PC-3 (cell line): ENCODE measurements around the gene COL13A1. TPM values are rescaled to one million over a fixed set of nuclear protein-coding genes. Genes with fewer than 3 reads are reported as not detected.
A peak's percentile ranks its signal among the peaks of the same experiment; 100 is the strongest.

ENCODE experiments used
- ATAC-seq: fragments of 200-7000 bp; cut with Tn5 transposase; 2 replicates; pipeline ENCODE4 v1.9.1; 2020; ENCODE audit warnings: mild to moderate bottlenecking, moderate library complexity
- BruUV-seq: library from RNA; stranded (reverse); fragments of 400-500 nt; replicated peaks from 2 replicates; lab custom pipeline; 2021; lab: Mats Ljungman, UMichigan
- CTCF ChIA-PET: fragments of 300-600 bp; sonication (Branson Sonifier 250); formaldehyde crosslinking; loops from one replicate; lab custom pipeline; 2022; ENCODE audit warnings: antibody characterized with exemption; lab: Charles Lee
- POLR2A ChIA-PET: fragments of 300-600 bp; sonication (Branson Sonifier 250); formaldehyde crosslinking; loops from one replicate; lab custom pipeline; 2022; ENCODE audit warnings: antibody characterized with exemption; ENCODE audit not compliant: unreplicated experiment; lab: Charles Lee
- DNase-seq: peaks from one replicate; pipeline ENCODE4 v3.0.0-alpha.2; 2015
- H2AFZ ChIP-seq: fragments of 300-600 bp; sonication (generic); 2 replicates; pipeline ENCODE4 v1.6.0; 2016; ENCODE audit warnings: antibody characterized with exemption, low read length
- H3F3A ChIP-seq: fragments of 300-600 bp; sonication (generic); one replicate; pipeline ENCODE4 v1.6.0; 2017; ENCODE audit warnings: antibody characterized with exemption, low read length, control low read depth, mild to moderate bottlenecking; ENCODE audit not compliant: unreplicated experiment
- H3K27ac ChIP-seq: fragments of 300-600 bp; sonication (generic); 2 replicates; pipeline ENCODE4 v1.5.1; 2016; ENCODE audit warnings: mild to moderate bottlenecking, low read length
- H3K27me3 ChIP-seq: fragments of 300-600 bp; sonication (generic); 2 replicates; pipeline ENCODE4 v1.6.1; 2016; ENCODE audit warnings: low read length, mixed read lengths
- H3K36me3 ChIP-seq: fragments of 300-600 bp; sonication (generic); 2 replicates; pipeline ENCODE4 v1.6.1; 2016; ENCODE audit warnings: low read depth, mixed run types, low read length, mixed read lengths
- H3K4me1 ChIP-seq: fragments of 300-600 bp; sonication (generic); 2 replicates; pipeline ENCODE4 v1.5.1; 2016; ENCODE audit warnings: low read length; ENCODE audit not compliant: insufficient read depth
- H3K4me2 ChIP-seq: fragments of 300-600 bp; sonication (generic); 2 replicates; pipeline ENCODE4 v1.6.0; 2016; ENCODE audit warnings: low read length
- H3K4me3 ChIP-seq: fragments of 300-600 bp; sonication (generic); 2 replicates; pipeline ENCODE4 v1.5.1; 2016; ENCODE audit warnings: mild to moderate bottlenecking, low read length, mixed read lengths
- H3K79me2 ChIP-seq: fragments of 300-600 bp; sonication (generic); 2 replicates; pipeline ENCODE4 v1.6.1; 2017; ENCODE audit warnings: low read length, mixed read lengths
- H3K9ac ChIP-seq: fragments of 300-600 bp; sonication (generic); 2 replicates; pipeline ENCODE4 v1.6.0; 2016; ENCODE audit warnings: mild to moderate bottlenecking, low read length
- H3K9me2 ChIP-seq: fragments of 300-600 bp; sonication (generic); replicated peaks from 2 replicates; pipeline ENCODE4 v1.6.1; 2016; ENCODE audit warnings: mixed run types, low read length, mixed read lengths
- H3K9me3 ChIP-seq: fragments of 300-600 bp; sonication (generic); 2 replicates; pipeline ENCODE4 v1.6.1; 2016; ENCODE audit warnings: low read length, mixed read lengths
- H4K20me1 ChIP-seq: fragments of 300-600 bp; sonication (generic); 2 replicates; pipeline ENCODE4 v1.6.1; 2016; ENCODE audit warnings: low read length, mixed read lengths
- EZH2 ChIP-seq: fragments of 300-600 bp; sonication (generic); IDR thresholded peaks from one replicate; pipeline ENCODE4 v1.6.1; 2017; ENCODE audit warnings: antibody characterized with exemption, mild to moderate bottlenecking, low read length; ENCODE audit not compliant: unreplicated experiment
- EZH2phosphoT487 ChIP-seq: fragments of 300-600 bp; sonication (generic); IDR thresholded peaks from 2 replicates; pipeline ENCODE4 v1.6.1; 2018; ENCODE audit warnings: mild to moderate bottlenecking, antibody characterized with exemption, low read length, borderline replicate concordance
- intact Hi-C: fragments of 100-400 bp; cut with micrococcal nuclease; formaldehyde crosslinking; loops from 2 replicates; pipeline ENCODE4 v1.9.0; 2023
- total RNA-seq: library from RNA; depleted of rRNA; stranded (reverse); fragments of >200 nt; gene quantifications from 2 replicates; pipeline ENCODE4 v1.2.3, GENCODE V29; 2014
- TF ChIP-seq, protein P1 (sequence below): fragments of 300-600 bp; sonication (generic); conservative IDR thresholded peaks from 2 replicates; pipeline ENCODE4 v1.5.1; 2017; ENCODE audit warnings: antibody characterized with exemption, low read depth, mild to moderate bottlenecking, low read length

Gene COL13A1
- total RNA-seq, 1 experiment from 2014 or later, result 201 TPM

DNA sequence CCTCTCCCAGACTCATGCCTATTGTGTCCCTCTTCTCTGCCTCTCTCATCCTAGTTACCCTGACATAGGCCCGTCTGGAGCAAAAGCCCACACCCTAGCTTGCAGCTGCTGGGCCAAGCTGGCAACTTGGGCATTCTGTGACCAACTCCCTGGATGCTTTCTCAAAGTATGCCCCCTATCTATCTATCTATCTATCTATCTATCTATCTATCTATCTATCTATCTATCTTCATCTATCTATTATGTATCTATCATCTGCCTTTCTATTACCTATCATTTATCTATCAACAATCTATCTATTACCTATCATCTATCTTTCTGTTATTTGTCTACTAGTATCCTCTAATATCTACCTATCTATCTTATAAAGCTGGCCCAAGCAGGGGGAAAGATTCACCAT is 45.4 kb upstream of the COL13A1 start:
- no peak overlapping the region for H3K4me3 ChIP-seq
- H2AFZ ChIP-seq, result no peak overlapping the region
- no peaks in the 10 kb centered on the region for H3K4me1 ChIP-seq
- H3K79me2 ChIP-seq, result no peaks in the 10 kb centered on the region
- H3K4me2 ChIP-seq, result no peak overlapping the region
- intact Hi-C loops, result no loop called here
- ATAC-seq (no peak), DNase-seq (no peak)
- H3K9ac ChIP-seq, result no peak overlapping the region
- H3K27me3 ChIP-seq, result peaks cover 25% of the 10 kb centered on the region
- no peak for TF ChIP-seq EZH2
- TF ChIP-seq EZH2phosphoT487, result no peak
- TF ChIP-seq, protein P1, sequence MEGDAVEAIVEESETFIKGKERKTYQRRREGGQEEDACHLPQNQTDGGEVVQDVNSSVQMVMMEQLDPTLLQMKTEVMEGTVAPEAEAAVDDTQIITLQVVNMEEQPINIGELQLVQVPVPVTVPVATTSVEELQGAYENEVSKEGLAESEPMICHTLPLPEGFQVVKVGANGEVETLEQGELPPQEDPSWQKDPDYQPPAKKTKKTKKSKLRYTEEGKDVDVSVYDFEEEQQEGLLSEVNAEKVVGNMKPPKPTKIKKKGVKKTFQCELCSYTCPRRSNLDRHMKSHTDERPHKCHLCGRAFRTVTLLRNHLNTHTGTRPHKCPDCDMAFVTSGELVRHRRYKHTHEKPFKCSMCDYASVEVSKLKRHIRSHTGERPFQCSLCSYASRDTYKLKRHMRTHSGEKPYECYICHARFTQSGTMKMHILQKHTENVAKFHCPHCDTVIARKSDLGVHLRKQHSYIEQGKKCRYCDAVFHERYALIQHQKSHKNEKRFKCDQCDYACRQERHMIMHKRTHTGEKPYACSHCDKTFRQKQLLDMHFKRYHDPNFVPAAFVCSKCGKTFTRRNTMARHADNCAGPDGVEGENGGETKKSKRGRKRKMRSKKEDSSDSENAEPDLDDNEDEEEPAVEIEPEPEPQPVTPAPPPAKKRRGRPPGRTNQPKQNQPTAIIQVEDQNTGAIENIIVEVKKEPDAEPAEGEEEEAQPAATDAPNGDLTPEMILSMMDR, result no peak
- H3K9me2 ChIP-seq, result no peaks in the 10 kb centered on the region
- no peaks in the 10 kb centered on the region for H3K9me3 ChIP-seq
- no peak overlapping the region for H3K27ac ChIP-seq
- H3K36me3 ChIP-seq, result no peaks in the 10 kb centered on the region
- ChIA-PET POLR2A (no interaction called here), CTCF (no interaction called here)
- H4K20me1 ChIP-seq, result no peaks in the 10 kb centered on the region
- no TSS peak for BruUV-seq
- no peaks in the 10 kb centered on the region for H3F3A ChIP-seq

DNA sequence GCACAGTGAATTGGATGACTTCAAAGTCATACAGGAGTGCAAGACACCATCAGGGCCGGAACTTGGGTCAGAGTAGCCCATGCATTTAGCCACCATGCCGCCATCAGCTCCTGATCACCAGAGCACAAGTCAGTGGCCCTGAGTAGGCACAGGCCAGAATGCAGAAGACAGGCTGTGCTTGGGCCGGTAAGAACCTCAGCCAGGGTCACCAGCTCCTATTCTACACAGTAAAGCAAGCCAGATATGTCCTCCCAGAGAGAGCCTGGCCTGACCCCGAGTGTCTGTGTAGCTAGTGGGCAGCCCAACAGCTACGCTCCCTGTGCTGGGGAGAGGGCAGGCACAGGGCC is 44.5 kb upstream of the COL13A1 start:
- no peaks in the 10 kb centered on the region for H3K9me2 ChIP-seq
- no peak for TF ChIP-seq EZH2phosphoT487
- no peak for TF ChIP-seq EZH2
- TF ChIP-seq, protein P1, result no peak
- no peaks in the 10 kb centered on the region for H3K9me3 ChIP-seq
- no peaks in the 10 kb centered on the region for H4K20me1 ChIP-seq
- no peaks in the 10 kb centered on the region for H3K79me2 ChIP-seq
- ATAC-seq (no peak), DNase-seq (no peak)
- no peak overlapping the region for H3K27ac ChIP-seq
- no peak overlapping the region for H2AFZ ChIP-seq
- H3F3A ChIP-seq, result no peaks in the 10 kb centered on the region
- no peaks in the 10 kb centered on the region for H3K36me3 ChIP-seq
- intact Hi-C loops, result no loop called here
- H3K4me1 ChIP-seq, result no peaks in the 10 kb centered on the region
- CTCF ChIA-PET, result no interaction called here
- H3K9ac ChIP-seq, result no peak overlapping the region
- BruUV-seq, result no TSS peak
- H3K27me3 ChIP-seq, result peaks cover 19% of the 10 kb centered on the region; the same call in 1 of the 2 replicates
- no peak overlapping the region for H3K4me3 ChIP-seq
- POLR2A ChIA-PET, result no interaction called here
- H3K4me2 ChIP-seq, result no peak overlapping the region

DNA sequence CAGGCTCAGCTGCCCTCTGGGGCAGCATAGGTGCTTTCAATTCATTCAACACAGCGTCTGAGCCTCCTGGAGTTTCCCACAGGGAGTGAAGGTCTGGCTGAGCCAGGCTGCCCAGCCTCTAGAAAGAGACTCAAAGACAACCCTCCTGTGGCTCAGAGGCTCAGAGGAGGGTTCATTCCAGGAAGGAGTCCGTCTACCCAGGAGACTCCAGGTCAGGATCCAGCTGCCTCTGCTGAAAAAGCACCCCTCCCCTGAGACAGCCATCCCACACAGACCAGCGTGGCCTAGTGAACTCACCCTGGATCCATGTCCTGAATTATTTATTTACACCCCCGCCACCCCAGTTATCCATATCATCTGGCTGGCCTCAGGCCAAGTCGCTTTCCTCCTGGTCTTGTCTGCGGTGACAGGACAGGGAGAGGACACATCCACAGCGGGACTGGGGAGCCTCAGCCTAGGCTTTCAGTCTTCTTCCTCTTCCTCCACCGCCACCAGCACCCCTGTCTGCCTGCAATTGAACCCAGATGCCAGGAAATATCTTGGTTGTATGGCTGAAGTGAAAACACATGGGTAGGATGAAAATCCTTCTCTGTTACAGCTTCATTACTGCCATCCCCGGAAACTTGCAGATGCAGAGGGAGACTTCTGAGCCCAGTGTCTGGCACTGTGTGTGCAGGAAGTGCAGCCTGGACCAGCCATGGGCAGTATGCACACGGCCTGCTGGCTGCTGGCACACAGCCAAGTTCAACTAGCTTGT is 44.0 kb upstream of the COL13A1 start:
- H3K4me2 ChIP-seq, result no peak overlapping the region
- no peak overlapping the region for H2AFZ ChIP-seq
- no peak overlapping the region for H3K4me3 ChIP-seq
- H3F3A ChIP-seq, result no peaks in the 10 kb centered on the region
- no peaks in the 10 kb centered on the region for H4K20me1 ChIP-seq
- TF ChIP-seq, protein P1, result no peak
- no peak for TF ChIP-seq EZH2
- no peak for TF ChIP-seq EZH2phosphoT487
- ATAC-seq (peak; percentile 35; the same call in 1 of the 2 replicates), DNase-seq (peak; percentile 47)
- BruUV-seq, result no TSS peak
- no peaks in the 10 kb centered on the region for H3K36me3 ChIP-seq
- H3K9ac ChIP-seq, result no peak overlapping the region
- no peaks in the 10 kb centered on the region for H3K79me2 ChIP-seq
- intact Hi-C loops, result no loop called here
- no peaks in the 10 kb centered on the region for H3K9me2 ChIP-seq
- ChIA-PET CTCF (no interaction called here), POLR2A (no interaction called here)
- no peaks in the 10 kb centered on the region for H3K9me3 ChIP-seq
- peaks cover 13% of the 10 kb centered on the region; the same call in 1 of the 2 replicates for H3K27me3 ChIP-seq
- no peak overlapping the region for H3K27ac ChIP-seq
- no peaks in the 10 kb centered on the region for H3K4me1 ChIP-seq
